ENCODE measurements around the gene ZNF474.

The ZNF474 gene

DNA sequence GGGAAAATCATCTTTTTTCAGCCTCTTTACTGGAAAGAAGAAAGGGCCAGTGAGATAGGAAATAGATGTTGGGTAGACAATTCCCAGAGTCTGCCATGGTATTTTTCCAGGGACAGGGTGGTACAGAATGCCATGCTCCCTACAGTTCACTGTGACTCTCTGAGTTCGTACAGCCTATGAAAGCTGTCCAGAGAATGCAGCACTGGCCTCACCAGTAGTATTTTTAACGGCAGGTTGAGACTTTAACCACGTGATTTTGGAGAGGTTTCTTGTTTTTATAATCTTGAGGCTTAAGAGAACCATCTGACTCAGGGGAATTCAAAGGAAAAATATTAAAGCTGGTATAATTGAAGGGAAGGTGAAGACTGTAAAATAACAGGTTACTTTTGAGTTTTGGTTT is 10.1 kb upstream of the ZNF474 start:
- no peak for DNase-seq

DNA sequence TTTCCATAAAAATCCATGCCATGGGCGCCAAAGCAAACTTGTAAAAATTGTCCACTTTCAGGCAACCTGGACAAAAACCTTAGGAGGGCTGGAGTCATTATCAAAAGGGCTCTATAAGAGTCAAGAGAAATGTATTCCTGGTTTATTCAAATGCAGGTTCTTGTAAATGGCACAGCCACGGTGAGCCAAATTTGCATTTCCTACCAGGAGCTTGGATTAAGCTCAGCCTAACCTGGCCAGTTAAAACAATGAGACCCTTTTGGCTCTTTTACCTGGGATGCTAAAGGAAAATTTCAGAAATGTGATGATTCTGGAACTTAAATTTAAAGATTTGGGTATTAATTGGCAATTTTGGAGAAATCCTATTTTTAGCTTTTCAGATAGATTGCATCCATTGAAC is 8.9 kb upstream of the ZNF474 start:
- DNase-seq, result no peak

GRCh38 chr5:122120957-122121356 is 8.4 kb upstream of the ZNF474 start:
- DNase-seq, result no peak

DNA sequence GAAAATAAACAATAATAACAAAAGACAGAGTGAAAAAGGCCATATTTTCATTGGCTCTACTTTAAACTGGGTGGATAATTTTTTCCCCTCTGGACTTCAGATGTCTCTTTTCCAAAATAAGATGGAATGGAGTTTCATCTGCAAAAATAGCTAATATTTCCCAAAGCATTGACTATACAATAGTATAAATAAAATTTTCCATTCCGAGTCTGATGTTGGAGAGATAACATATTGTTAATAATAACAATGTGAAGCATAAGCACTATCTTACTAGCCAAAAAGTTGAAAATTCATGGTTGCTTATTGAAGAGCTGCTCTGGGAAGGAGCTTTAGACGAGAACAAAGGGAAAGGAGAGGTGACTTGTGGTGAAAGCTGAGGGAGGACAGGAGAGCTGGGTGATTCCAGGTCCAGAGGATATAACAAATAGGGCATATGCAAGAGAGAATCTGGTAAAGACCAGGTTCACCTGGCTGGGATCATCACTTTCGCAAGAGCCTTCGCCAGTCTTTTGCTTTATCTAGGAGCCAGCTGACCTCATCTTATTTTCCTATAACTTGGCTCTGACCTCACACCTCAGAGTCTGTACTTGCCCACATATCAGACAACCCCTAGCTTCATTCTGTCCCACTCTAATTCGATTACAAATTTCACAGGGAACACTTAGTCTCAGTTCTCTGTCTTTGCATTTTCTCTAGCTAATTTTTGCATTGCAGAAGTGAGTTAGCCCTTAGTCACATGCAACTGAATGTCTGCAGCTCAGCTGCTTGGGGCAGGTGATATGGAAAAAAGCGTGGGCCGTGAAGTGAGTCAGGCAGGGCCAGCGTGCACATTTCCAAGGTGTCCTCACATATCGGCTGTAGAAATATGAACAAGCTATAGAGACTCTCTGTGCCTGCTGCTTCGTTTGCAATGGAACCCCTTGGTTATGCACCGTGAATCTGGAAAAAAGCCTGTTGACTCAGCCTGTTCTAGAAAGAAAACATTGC is 7.6 kb upstream of the ZNF474 start:
- no peak for DNase-seq

- no peak for DNase-seq
Measured at GRCh38 chr5:122124766-122125165, 4.6 kb upstream of the ZNF474 start.

DNA sequence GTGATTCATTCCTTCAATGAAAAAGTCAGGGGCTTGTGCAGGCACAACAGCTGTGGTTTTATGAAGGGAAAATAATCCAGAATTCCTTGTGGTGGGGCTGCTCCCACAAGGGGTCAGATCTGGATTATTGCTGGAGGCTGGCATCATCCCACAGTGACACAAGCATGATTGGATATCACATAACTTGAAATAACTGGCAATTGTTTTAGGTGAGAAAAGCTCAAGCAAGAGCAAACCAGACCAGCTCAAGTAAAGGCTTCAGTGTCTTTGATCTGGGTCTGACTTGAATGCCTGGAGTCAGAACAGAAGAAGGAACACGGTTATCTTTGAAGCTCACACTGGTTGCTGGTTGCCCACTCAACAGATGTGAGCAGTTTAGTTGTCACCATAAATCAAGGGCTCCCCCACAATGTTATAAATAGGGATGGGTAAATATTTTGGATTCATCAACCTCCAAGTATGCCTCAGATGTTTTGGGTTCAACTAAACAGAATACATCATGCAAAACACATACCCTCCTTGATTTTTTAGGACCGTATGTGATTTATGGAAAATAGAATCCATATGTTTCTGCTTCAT is 3.1 kb upstream of the ZNF474 start:
- DNase-seq, result no peak

GRCh38 chr5:122126756-122127321 is 2.5 kb upstream of the ZNF474 start:
- DNase-seq, result no peak

DNA sequence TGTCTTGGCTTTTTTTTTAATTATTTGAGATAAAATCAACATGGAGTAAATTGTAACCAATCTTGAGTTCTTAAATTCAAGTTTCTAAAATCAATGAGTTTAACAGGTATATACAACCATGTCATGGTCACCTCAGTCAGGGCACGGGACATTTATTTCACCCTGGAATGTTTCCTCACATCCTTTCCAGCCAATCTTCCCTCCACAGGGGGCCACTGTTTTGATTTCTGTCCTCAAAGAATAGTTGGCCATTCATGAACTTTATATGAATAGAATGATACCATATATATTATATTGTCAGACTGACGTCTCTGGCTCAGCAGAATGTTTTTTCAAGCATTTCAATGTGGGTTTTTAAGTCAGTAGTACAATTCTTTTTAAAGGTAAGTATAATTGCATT is 806 bp downstream of the ZNF474 start:
- no peak for DNase-seq

- DNase-seq, result no peak
Measured at GRCh38 chr5:122137702-122138101, 8.4 kb downstream of the ZNF474 start.

DNA sequence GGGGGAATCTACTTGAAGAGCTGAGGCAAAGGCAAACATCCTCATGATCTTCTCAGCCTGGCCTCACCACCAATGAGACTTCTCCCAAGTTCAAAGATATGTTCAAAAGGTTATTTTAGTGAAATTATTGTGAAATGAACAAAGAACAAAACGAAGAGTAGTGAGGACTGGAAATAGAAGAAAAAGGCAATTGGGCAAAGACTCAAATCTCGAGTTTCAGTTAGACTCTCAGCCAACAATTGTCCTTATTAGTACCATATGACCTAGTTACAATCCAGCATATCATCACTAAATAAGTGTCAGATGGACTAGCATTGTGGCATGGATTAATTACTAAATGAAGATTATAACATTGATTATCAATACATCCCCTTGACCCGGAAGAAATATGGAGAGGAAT is 9.0 kb downstream of the ZNF474 start:
- no peak for DNase-seq

DNA sequence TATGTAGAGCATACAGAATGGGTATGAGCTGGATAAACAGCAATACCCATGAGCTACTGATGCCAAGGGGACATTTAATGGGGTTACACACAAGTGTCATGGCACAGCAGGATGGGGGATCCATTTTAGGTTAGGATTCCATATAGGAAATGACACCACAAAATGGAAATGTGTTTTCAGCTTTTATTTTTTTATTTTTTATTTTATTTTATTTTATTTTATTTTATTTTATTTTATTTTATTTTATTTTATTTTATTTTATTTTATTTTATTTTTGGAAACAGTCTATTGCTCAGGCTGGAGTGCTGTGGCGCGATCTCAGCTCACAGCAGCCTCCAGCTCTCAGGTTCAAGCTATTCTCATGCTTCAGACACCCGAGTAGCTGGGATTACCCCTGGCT is 11.6 kb downstream of the ZNF474 start:
- DNase-seq, result no peak

- no peak for DNase-seq
Measured at GRCh38 chr5:122141751-122142150, 12.4 kb downstream of the ZNF474 start.

DNA sequence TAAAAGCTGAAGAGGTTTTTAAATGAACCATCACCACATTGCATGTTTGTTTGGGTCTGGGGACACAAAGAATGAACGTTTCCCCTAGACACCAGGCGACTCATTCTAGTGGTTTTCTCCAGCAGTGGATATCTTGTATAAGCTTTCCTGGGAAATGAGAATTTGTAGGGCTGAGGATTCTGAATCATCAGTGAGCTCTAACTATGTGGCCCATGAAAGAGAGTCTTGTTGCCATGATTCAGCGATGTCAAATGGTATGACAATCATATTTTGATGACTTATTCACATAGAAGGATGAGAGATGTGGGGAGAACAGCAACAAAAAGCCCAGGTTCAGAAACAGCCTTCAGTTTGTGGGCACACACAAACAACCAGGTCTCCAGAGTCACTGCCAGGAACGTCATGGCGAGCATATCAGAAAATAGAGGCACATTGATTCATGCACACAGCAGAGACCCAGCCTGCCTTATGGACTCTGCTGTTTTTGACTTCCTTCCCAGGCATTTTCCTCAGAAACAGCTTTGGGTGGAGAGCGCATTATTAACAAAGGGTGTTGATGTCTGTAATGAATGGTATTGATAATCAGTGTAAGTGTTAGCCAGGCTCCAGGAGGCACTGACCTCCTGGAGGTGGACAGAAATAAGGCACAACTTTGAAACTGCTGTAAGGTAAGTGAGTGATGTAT is 13.3 kb downstream of the ZNF474 start:
- no peak for DNase-seq

DNA sequence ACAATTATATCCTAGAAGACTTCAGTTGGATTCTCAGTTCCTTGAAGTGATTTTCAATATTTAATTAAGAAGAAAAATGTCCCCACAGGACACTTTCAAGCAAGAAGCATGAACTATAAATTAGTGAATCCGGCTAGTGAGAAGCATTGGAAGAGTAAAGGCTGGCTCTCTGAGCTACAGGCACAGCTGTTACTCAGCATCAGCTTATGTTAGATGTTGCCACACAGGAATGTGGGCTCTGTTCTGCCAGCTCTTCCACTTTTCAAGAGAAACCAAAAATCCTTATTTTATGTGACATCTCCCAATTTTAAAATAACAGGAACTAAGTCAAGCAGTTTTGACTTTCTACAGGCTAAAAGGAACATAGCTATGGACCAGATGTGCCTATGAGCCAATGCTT is 14.9 kb downstream of the ZNF474 start:
- DNase-seq, result no peak

DNA sequence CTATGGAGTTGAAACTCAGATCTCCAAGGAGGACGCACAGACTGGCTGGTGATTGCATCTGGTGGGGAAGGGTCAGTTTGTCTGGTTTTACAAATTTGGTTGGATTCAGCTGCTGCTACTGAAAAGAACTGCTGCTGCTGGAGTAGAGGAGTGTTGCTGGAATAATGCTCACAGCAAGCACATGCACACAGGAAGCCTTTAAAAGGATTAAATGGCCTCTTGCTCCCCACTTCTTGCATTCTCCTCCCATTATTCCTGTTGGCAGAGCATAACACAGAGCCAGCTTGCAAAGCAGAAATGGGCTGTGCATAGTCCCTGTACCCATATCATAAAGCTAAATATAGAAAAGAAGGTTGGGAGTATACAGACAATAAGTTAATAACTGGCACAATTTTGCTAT is 16.6 kb downstream of the ZNF474 start:
- no peak for DNase-seq

- no peak for DNase-seq
Measured at GRCh38 chr5:122149321-122150090, 20.2 kb downstream of the ZNF474 start.

DNA sequence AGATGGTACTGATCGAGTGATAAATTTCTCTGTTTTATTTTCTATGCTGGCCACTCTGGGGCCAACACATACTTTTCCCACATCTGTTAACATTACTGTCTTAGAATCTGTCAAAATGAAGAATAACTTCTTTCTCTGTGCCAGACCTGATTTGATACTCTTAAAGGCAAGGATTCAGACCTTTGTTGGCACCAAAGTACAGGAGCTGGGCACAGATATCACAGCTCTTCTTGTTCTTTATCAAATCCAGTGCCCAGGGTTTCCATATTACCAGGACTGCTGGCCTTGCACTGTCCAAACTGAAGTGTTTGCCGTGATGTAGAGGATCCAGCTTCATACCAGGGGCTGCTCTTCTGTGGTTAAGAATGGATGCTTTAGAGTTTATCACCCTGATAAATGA is 20.9 kb downstream of the ZNF474 start:
- DNase-seq, result no peak

DNA sequence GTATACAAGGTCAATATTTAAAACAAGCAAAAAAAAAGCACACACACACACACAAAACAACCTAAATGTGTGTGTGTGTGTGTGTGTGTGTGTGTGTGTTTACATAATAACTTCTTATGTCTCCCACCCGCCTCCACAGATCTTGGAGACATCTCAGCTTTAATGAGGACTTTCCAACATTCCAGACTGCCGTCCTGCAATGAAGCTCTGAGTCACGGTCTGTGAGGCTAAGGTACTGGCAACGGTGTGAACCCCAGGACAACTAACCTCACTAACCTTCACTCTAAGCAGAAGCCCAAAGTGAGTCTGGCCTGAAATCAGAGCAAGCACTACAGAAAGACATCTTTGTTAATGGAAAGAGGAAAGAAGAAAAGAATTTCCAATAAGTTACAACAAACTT is 22.3 kb downstream of the ZNF474 start:
- DNase-seq, result no peak

- DNase-seq, result no peak
Measured at GRCh38 chr5:122152266-122152900, 23.0 kb downstream of the ZNF474 start.

GRCh38 chr5:122153230-122153629 is 23.9 kb downstream of the ZNF474 start:
- DNase-seq, result no peak

DNA sequence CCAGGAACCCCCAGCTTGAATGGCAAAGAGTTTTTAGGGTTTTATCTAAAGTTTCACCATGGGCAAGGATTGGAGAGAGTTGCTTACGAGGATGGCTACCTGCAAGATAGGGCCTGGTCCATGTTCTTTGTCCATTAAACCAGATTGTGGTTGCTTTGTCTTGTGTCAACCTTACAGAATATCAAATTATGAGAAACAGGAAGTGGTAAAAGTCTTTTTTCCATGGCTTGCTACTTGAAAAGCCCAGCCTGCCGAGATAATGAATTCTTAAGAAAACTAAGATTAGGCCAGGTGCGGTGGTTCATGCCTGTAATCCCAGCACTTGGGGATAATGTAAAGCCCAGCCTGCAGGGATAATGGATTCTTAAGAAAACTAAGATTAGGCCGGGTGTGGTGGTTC is 24.4 kb downstream of the ZNF474 start:
- no peak for DNase-seq

GRCh38 chr5:122154491-122154890 is 25.1 kb downstream of the ZNF474 start:
- no peak for DNase-seq

Data from SHP77 treated with DMSO at 0.1 percent for 48 hours (cell line).